Posterior vena cava (tissue), 2 donors: Measurements from ENCODE around the gene ELP5. TPM values are rescaled to one million over a fixed set of nuclear protein-coding genes. Genes with fewer than 3 reads are reported as not detected.
A peak's percentile ranks its signal among the peaks of the same experiment; 100 is the strongest.

ENCODE experiments used
- DNase-seq: peaks from one replicate; pipeline ENCODE4 v3.0.0-alpha.2; 2020; ENCODE audit warnings: low spot score
- intact Hi-C, 2 donors: fragments of 100-400 bp; cut with DNase I; formaldehyde crosslinking; loops; one replicate each; pipeline versions ENCODE4 v1.14.1 to v1.14.2; 2022 to 2023
- total RNA-seq, 2 donors: library from RNA; stranded (reverse); fragmentation: NEBNext Ultra II Directional; extraction: Animal tissue kit (Norgen Biotek cat#: 25700); gene quantifications; one replicate each; pipeline ENCODE4 v1.2.1, GENCODE V29; 2021
- donor health status: DM: yes; HTN: yes; CAD: no.
- donor health status: DM: yes; HTN: yes; CAD: no.

The ELP5 gene
- total RNA-seq, 2 donors from 2014 or later, result 36.5 to 40.0 TPM

DNA sequence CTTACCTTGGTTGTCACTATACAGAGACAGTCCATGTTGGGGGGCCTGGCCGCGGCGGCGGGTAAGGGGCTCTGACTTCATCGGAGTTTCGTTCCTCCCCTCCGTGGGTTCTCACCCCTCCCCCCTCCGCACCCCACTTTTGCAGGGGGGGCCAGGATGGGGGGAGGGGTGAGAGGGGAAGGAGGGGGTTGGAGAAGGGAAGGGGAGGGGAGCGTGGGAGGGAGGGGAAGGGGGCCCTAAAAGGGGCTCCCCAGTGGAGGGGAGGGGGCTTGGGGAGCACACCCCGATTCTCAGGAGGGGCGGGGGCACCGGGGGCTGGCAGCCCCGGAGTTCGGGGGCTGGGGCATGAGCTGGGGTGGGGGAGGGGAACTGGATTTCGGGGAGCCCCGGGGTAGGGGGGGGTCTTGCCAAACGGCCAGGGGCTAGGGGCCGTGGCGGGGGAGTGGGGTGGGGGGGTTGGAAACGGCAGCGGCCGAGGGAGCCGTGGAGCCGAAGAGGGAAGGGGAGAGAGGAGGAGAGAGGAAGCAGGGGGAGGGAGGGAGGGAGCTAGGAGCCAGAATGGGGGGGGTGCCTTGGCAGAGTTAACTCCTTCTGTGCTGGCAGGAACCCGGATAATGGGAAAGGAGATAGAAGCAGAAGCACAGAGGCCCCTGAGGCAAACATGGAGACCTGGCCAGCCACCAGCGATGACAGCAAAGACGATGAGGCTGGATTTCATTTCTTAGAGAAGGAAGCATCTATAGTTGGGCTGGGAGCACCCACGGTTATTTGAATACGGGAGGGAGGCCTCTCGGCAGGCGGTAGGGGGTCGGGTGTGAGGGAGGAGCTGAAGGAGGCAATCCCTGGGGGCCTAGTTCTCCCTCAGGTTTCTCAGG, 34.7 kb upstream of the ELP5 start:
- intact Hi-C loops, result no loop called here
- DNase-seq, result no peak

DNA sequence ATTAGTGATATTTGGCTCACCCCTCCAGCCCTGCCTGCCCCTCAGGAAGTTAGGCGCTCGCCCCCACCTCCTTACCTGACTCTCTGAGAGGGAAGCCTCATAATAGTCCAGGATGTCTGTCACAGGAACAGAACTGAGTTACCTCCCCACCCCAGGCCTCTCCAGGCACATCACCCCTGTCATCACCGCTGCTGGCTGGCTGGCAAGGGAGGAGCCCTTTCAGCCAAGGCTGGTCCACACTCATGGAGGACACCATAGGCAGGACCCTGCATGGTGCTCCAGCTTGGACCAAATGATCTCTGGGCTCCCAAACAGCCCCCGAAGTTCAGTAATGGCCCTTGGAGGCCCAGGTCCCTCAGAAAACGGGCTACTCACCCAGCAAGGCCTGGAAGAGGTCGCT, 33.8 kb upstream of the ELP5 start:
- no peak for DNase-seq
- intact Hi-C loops, result no loop called here

DNA sequence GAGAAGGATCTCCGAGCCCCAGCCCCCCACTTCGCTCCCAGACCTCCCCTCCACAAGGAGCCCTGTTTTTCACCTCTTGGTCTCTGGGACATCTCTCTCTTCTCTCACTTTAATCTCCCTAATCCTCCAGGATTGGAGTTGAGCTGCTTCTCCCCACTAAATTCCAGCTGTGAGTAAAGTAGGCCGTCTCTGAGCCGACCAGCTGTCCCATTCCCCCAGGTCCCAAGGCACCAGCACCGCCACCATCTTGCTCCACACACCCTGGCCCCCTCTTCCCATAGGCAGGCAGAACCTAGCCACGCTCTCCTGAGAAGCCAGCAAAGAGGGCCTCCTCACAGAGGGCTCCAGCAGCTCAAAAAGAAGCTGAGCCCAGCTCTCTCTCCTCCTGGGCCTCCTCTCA, 33.3 kb upstream of the ELP5 start:
- no peak for DNase-seq
- intact Hi-C loops, result no loop called here

DNA sequence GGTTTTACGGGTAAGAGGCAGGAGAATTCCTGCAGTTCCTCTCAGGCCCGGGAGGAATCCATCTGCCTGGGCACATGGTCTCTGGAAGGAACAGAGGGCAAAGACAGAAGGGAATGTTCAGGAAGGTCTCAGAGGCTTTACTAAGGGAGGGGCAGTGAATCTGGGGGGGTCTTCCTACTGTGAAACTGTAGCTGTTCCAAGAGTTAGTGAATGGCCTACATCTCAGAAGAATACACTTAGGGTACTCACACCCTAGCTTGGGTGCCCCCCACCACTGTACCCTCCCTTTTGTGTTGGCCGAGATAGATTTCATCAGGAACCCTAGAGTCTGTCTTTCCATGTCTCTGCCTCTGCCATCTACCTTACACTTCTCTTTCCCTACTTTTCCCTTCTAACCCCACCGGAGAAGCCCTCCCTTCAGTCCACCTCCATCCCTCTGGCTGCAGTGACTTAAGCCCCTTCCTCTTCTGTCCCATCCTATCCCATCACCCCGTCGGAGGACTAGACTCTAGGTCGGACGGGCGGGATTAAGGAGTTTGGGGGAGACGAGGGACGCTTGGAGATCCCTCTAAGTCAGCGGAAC, 32.7 kb upstream of the ELP5 start:
- no peak for DNase-seq
- intact Hi-C loops, result no loop called here

DNA sequence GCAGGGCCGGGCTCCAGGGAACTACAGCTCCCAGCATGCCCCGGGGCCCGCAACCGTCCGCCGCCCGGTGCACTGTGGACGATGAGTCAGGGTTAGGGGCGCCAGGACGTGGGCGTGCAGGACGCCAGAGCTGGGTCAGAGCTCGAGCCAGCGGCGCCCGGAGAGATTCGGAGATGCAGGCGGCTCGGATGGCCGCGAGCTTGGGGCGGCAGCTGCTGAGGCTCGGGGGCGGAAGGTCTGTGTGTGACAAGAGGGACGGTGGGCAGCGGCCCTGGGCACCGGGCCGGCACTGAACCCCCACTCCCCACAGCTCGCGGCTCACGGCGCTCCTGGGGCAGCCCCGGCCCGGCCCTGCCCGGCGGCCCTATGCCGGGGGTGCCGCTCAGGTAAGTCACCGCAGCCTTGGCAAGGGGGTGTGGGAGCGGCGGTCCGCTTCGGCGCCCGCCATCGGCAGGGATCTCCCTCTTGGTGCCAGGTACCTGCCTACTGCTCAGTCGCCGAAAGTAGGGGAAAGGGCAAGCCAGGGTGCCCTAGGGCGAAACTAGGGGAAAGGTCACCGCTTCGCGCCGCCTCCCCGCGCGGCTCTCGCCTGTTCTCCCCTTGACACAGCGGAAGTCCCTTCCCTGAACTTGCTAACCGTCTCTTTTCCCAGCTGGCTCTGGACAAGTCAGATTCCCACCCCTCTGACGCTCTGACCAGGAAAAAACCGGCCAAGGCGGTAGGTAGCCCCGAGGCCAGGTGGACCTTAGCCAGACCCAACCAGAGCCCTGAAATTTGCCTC, 32.0 kb upstream of the ELP5 start, which contains the start of the genes ACADVL and DLG4:
Gene ACADVL (plus strand): TSS at position 127 of the 781 bp plus-strand sequence. CDS start 47 bp downstream, at position 174.
Gene DLG4 (minus strand): TSS at position 25 of the 781 bp plus-strand sequence.
- intact Hi-C loops, result no loop called here
- DNase-seq, result peak; percentile 99

DNA sequence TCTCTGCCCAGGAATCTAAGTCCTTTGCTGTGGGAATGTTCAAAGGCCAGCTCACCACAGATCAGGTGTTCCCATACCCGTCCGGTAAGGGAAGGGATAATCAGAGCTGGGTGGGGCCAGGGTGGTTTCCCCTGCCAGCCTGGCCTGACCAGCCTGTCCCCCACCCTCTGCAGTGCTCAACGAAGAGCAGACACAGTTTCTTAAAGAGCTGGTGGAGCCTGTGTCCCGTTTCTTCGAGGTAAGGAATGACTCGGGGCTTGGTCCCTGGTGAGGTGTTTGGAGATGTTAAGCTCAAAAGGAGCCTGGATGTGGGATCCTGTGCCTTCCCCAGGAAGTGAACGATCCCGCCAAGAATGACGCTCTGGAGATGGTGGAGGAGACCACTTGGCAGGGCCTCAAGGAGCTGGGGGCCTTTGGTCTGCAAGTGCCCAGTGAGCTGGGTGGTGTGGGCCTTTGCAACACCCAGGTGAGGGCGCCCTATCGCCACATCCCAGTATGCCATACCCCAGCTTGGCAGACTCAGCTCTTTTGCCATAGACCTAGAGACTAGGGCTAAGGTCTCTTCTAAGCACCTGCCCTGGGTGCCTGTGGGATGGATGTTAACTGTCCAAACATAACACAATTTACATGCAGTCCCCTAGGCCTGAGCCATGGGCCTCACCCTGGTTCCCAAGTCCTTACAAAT, 31.3 kb upstream of the ELP5 start:
- intact Hi-C loops, result no loop called here
- no peak for DNase-seq

DNA sequence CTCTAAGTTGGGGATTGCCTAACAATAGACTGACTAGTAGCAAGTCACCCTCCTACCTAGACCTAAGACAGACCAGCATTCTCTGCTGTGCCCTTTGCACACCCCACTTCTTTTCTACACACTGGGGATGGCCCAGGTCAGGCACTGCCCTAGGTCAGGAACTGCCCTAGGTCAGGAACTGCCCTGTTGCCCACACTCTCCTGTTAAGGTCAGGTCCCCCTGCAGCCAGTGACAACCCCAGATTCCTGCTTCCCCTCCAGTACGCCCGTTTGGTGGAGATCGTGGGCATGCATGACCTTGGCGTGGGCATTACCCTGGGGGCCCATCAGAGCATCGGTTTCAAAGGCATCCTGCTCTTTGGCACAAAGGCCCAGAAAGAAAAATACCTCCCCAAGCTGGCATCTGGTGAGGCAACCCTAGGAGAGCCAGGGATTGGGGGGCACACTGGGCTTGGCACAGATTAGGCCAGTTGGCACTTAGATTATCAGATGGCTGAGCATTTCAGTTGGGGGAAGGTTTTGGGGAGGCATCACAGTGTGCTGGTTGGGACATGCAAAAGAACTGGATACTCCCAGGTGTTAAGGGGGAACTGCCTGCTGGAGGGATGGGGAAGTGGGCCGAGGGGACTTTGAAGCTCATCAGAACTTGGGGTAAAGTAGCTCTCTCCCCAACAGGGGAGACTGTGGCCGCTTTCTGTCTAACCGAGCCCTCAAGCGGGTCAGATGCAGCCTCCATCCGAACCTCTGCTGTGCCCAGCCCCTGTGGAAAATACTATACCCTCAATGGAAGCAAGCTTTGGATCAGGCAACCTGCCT, 30.5 kb upstream of the ELP5 start:
- DNase-seq, result no peak

DNA sequence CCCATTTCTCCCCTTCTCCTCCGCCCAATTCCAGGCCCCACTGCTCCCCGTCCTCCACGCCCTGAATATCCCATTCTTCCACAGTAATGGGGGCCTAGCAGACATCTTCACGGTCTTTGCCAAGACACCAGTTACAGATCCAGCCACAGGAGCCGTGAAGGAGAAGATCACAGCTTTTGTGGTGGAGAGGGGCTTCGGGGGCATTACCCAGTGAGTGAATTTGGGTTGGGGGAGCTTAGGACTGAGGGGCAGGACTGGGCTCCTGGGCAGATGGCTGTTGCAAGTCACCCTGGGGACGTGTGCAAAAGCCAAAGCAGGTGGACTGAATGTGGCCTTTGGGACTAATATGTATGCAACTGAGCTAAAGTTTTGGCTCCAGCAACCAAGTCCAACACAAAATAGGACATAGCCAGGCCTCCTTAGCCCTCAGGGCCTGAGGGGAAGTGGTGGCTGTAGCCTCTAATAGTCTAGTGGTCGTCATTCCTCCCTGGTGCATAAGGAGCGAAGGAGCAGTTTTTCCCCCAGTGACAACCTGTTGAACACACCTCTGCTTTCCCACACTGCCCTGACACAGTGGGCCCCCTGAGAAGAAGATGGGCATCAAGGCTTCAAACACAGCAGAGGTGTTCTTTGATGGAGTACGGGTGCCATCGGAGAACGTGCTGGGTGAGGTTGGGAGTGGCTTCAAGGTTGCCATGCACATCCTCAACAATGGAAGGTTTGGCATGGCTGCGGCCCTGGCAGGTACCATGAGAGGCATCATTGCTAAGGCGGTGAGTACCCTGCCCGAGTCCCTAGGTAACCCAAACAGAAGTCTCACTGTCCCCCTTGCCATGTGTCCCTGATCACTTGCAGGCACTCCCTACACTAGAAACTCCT, 29.7 kb upstream of the ELP5 start:
- intact Hi-C loops, result no loop called here
- no peak for DNase-seq

More for the DNA sequence above, 30.5 kb upstream of the ELP5 start:
- intact Hi-C loops, result no loop called here

DNA sequence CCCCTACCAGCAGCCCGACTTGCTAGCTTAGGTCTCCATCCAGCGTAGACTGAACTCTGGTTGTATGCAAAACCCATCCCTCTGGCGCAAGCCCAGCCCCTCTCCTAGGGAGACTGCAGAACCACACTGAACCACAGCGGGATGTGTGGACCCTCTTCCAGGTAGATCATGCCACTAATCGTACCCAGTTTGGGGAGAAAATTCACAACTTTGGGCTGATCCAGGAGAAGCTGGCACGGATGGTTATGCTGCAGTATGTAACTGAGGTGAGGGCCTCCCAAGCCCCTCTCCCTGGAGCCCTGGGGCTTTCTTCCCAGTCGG, 29.1 kb upstream of the ELP5 start:
- DNase-seq, result no peak
- intact Hi-C loops, result no loop called here

DNA sequence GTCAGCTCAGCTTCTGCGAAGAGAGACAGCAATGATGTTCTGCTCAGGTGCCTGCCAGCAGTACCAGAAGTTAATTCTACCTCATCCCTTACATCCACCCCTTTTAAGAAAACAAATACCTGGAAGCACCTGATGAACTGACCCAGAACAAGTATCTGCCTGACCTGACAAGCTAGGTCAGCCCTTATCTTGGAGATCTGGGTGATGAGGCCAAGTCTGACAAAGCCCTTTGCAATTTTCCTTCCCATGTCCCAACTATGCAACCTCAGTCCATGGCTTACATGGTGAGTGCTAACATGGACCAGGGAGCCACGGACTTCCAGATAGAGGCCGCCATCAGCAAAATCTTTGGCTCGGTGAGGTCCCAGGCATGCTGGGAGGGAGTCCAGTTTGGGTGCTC, 28.6 kb upstream of the ELP5 start:
- intact Hi-C loops, result no loop called here
- no peak for DNase-seq

DNA sequence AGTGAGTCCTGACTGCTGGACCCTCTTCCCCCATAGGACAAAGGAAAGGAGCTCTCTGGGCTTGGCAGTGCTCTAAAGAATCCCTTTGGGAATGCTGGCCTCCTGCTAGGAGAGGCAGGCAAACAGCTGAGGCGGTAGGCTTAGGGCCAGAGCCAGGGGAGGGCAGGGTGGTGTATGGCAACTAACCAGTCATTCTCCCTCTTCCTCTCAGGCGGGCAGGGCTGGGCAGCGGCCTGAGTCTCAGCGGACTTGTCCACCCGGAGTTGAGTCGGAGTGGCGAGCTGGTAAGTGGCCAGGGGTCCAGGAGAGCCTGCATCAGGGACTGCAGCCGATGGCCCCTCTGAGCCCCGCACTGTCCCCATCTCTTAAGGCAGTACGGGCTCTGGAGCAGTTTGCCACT, 27.9 kb upstream of the ELP5 start:
- DNase-seq, result no peak
- intact Hi-C loops, result no loop called here

DNA sequence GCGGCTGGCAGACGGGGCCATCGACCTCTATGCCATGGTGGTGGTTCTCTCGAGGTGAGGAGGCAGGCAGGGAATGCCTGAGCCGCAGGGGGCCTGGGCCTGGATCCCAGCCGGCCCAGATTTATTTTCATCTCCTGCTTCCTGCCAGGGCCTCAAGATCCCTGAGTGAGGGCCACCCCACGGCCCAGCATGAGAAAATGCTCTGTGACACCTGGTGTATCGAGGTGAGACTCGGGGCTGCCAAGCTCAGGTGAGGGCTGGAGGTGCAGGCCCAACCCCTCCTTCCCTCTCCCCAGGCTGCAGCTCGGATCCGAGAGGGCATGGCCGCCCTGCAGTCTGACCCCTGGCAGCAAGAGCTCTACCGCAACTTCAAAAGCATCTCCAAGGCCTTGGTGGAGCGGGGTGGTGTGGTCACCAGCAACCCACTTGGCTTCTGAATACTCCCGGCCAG, 27.3 kb upstream of the ELP5 start:
- no peak for DNase-seq
- intact Hi-C loops, result no loop called here

DNA sequence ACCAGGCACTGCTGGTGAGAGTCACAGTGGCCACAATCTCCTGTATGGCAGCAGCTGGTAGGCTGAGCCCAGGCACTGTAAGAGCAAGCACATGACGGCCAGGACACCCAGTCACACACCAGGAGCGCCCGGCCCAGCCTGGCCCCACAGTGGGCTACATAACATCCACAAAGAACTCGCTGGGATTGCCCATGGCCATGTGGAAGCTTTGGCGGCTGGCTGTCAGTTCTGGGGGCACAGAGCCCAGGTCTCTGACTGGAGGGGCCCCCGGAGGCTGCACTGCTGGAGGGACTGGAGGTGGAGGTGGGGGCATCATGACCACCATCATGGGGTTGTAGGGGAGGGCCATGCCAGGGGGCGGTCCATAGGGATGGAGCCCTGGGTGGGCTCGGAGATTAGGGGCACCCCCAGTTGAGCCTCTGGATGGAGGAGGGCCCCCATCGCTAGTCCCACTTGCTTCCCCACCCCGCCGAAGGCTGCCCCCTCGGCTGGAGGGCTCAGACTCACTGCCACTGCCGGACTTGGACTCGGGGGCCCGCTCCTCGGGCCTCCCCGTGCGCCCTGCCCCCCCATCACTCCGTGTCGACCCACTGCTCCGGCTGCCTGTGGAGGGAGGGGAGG, 26.2 kb upstream of the ELP5 start:
- no peak for DNase-seq
- intact Hi-C loops, result no loop called here

DNA sequence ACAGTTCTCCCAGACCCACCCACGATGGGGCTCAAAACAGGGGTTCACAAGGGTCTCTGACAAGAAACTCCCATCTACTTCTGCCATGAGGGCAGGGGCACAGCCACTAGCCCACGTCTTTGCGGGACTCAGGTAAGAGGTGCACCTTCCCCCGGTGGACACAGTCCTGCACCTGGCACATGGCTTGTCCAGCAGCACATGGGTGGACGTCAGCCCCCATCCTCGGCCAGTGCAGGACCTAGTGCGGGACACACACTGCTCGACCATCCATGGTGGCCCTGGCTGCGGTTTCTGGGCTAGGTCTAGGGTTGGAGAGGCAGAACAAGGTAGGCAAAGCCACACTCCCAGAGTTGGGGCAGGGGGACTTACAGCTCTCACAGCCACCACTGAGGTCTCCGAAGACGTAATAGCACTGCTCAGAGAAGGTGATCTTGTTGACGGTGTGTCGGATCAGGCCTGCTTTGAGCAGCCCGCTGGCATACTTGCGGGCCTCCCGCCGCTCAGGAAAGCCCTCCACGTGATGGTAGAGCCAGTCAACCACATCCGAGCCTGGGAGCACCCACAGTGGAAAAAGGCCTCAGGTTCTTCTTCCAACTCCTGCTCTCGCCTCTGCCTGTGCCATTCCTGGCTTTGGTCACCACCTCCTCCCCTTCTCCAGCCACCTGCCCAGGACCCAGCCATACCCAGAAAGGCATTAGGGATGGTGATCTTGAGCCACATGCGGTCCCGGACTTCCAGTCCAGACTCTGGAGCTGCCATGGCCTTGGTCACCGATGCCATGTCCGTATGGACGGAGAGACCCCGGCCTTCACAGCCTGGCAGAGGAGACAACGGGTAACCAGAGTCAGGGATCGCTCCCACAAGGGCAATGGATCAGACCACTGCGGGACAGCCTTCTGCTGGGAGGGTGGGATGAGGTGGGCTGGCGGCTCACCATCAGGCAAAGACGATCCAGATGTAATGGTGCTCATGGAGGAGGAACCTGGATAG, 25.0 kb upstream of the ELP5 start:
- intact Hi-C loops, result no loop called here
- DNase-seq, result no peak

DNA sequence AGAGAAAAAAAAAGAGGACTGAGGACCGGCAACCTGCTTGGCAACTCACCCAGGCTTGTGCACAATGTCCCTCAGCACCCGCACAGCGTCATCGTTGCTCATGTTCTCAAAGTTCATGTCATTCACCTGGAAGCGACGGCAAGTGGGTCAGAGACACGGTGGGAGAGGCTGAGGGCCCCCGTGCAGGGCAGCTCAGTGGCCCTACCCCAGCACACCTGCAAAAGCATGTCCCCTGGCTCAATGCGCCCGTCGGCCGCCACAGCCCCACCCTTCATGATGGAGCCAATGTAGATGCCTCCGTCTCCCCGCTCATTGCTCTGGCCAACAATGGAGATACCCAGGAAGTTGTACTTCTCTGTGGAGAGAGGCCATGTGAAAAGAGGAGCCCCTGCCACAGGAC, 23.1 kb upstream of the ELP5 start:
- intact Hi-C loops, result no loop called here
- DNase-seq, result no peak

DNA sequence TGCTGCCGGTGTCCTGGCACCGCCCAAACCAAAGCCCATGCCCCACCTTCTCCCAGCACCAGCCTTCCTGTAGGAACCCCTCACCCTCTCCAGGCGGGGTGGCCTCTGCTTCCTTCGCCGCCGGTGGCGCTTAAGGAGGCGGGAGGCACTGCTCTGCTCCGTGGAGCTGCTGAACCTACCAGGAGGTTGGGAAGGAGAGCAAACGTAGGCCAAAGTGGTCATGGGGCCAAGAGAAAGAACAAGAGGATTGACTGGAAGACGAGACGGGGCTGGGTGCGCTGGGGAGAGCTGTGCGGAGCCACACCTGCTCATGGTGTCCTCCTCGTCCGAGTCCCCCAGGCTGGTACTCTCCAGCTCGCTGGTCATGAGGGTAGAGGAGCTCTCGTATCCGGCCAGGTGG, 22.5 kb upstream of the ELP5 start:
- intact Hi-C loops, result no loop called here
- no peak for DNase-seq
